SK-N-SH (cell line): Measurements from ENCODE around the gene GRAMD1B. TPM values are rescaled to one million over a fixed set of nuclear protein-coding genes. Genes with fewer than 3 reads are reported as not detected.

Experiments
- CTCF ChIA-PET: fragments of 300-600, 350-600 bp; formaldehyde crosslinking; extraction: SDS; loops from one replicate; lab custom pipeline; 2021; lab: Yijun Ruan, JAX
- POLR2A ChIA-PET: fragments of 350-600 bp; sonication (Branson Sonifier 250); formaldehyde crosslinking; extraction: SDS; loops from one replicate; lab custom pipeline; 2020; ENCODE audit warnings: antibody characterized with exemption, inconsistent platforms; lab: Yijun Ruan, JAX
- DNase-seq: peaks from one replicate; pipeline ENCODE4 v3.0.0; 2012
- H2AFZ ChIP-seq: fragments of 200-600 bp; sonication (generic); 2 replicates; pipeline ENCODE4 v1.8.1; 2016; ENCODE audit warnings: antibody characterized with exemption, mild to moderate bottlenecking, low read depth
- H3F3A ChIP-seq: fragments of 200-600 bp; sonication (generic); replicated peaks from 2 replicates; pipeline ENCODE3; 2016; ENCODE audit warnings: antibody characterized with exemption, mild to moderate bottlenecking; ENCODE audit not compliant: insufficient read depth
- H3K27ac ChIP-seq, 2 experiments: fragments of 200-500 bp in 1 of 2; fragments of 200-600 bp in 1 of 2; sonication (Bioruptor generic) in 1 of 2; sonication (generic), shearing (Covaris generic) in 1 of 2; 2 replicates each; pipeline versions ENCODE4 v1.5.1 to v1.6.1; 2014 to 2016; ENCODE audit warnings: low read depth in 2 of 2, inconsistent platforms in 1 of 2, low read length in 1 of 2, mild to moderate bottlenecking in 1 of 2, mixed read lengths in 1 of 2
- H3K27me3 ChIP-seq: fragments of 200-600 bp; sonication (generic), shearing (Covaris generic); 2 replicates; pipeline ENCODE4 v1.6.1; 2016; ENCODE audit warnings: mixed run types; ENCODE audit not compliant: insufficient read depth
- H3K36me3 ChIP-seq, 2 experiments: fragments of 200-500 bp in 1 of 2; fragments of 200-600 bp in 1 of 2; sonication (Bioruptor generic) in 1 of 2; sonication (generic) in 1 of 2; replicated peaks in 1 of 2; 2 replicates each; pipeline versions ENCODE3 to v1.5.1; 2014 to 2016; ENCODE audit warnings: low read length in 1 of 2, mild to moderate bottlenecking in 1 of 2; ENCODE audit not compliant: insufficient read depth in 2 of 2, control insufficient read depth in 1 of 2
- H3K4me1 ChIP-seq, 2 experiments: fragments of 200-500 bp in 1 of 2; fragments of 200-600 bp in 1 of 2; sonication (Bioruptor generic) in 1 of 2; sonication (generic), shearing (Covaris generic) in 1 of 2; 2 replicates each; pipeline versions ENCODE4 v1.5.1 to v1.6.1; 2014 to 2016; ENCODE audit warnings: low read depth in 1 of 2, low read length in 1 of 2, mixed run types in 1 of 2; ENCODE audit not compliant: insufficient read depth in 2 of 2, control insufficient read depth in 1 of 2
- H3K4me2 ChIP-seq: fragments of 200-600 bp; sonication (generic), shearing (Covaris generic); 2 replicates; pipeline ENCODE4 v1.6.1; 2017; ENCODE audit warnings: mixed run types
- H3K4me3 ChIP-seq, 2 experiments: fragments of 200-500 bp in 1 of 2; fragments of 200-600 bp in 1 of 2; sonication (Bioruptor generic) in 1 of 2; sonication (generic), shearing (Covaris generic) in 1 of 2; 2 replicates each; pipeline versions ENCODE4 v1.5.1 to v1.8.1; 2014 to 2016; ENCODE audit warnings: low read depth in 2 of 2, inconsistent platforms in 1 of 2, low read length in 1 of 2, mild to moderate bottlenecking in 1 of 2, mixed read lengths in 1 of 2, moderate library complexity in 1 of 2
- H3K79me2 ChIP-seq: fragments of 200-600 bp; sonication (generic); 2 replicates; pipeline ENCODE4 v1.8.1; 2017; ENCODE audit warnings: mild to moderate bottlenecking; ENCODE audit not compliant: insufficient read depth
- H3K9ac ChIP-seq: fragments of 200-600 bp; sonication (generic); 2 replicates; pipeline ENCODE4 v1.6.1; 2017; ENCODE audit warnings: mixed run types
- H3K9me2 ChIP-seq: fragments of 200-600 bp; sonication (generic); 2 replicates; pipeline ENCODE4 v1.6.1; 2017; ENCODE audit warnings: mixed run types
- H3K9me3 ChIP-seq: fragments of 200-600 bp; sonication (generic); 2 replicates; pipeline ENCODE4 v1.6.1; 2017; ENCODE audit warnings: mixed run types, mild to moderate bottlenecking, moderate library complexity
- H4K20me1 ChIP-seq: fragments of 200-600 bp; sonication (generic); 2 replicates; pipeline ENCODE4 v1.6.1; 2017; ENCODE audit warnings: mild to moderate bottlenecking, mixed run types; ENCODE audit not compliant: insufficient read depth
- CHD2 ChIP-seq: fragments of 150-350 bp; IDR thresholded peaks from 2 replicates; pipeline ENCODE4 v1.6.1; 2018; ENCODE audit warnings: low read length; ENCODE audit not compliant: partially characterized antibody
- ELF1 ChIP-seq: IDR thresholded peaks from 2 replicates; pipeline ENCODE4 v1.4.0; 2012
- EZH2phosphoT487 ChIP-seq: fragments of 200-600 bp; sonication (generic); IDR thresholded peaks from 2 replicates; pipeline ENCODE4 v1.6.1; 2017; ENCODE audit warnings: low read depth, mixed run types, mild to moderate bottlenecking, antibody characterized with exemption, moderate library complexity, borderline replicate concordance
- FOSL2 ChIP-seq: IDR thresholded peaks from 2 replicates; pipeline ENCODE4 v1.4.0; 2012; ENCODE audit warnings: low read depth, mild to moderate bottlenecking, moderate library complexity, borderline replicate concordance
- FOXJ3 ChIP-seq: sonication (generic); formaldehyde crosslinking; IDR thresholded peaks from 2 replicates; pipeline ENCODE4 v1.5.1; 2020; ENCODE audit warnings: mild to moderate bottlenecking, missing genetic modification reagents
- GABPA ChIP-seq: IDR thresholded peaks from 2 replicates; pipeline ENCODE4 v1.4.0; 2012; ENCODE audit warnings: low read depth, mild to moderate bottlenecking
- JUND ChIP-seq: IDR thresholded peaks from 2 replicates; pipeline ENCODE4 v1.4.0; 2012
- TAF1 ChIP-seq: IDR thresholded peaks from 2 replicates; pipeline ENCODE4 v1.6.1; 2012; ENCODE audit warnings: low read depth, mild to moderate bottlenecking, low read length, moderate library complexity, borderline replicate concordance
- WGBS: methylation state at CpG from one replicate; pipeline ENCODE4 v1.1.6; 2017; ENCODE audit warnings: low lambda C conversion rate; 5-methylcytosine and 5-hydroxymethylcytosine counted together
- polyA plus RNA-seq, 3 experiments: library from polyadenylated mRNA; depleted of rRNA; stranded (reverse); fragments of >200 nt; gene quantifications; 2 replicates each; pipeline ENCODE4 v1.2.3, GENCODE V29; 2012
- TF ChIP-seq, protein P1 (sequence below): IDR thresholded peaks from 2 replicates; pipeline ENCODE4 v1.4.0; 2012; ENCODE audit warnings: low read depth, borderline replicate concordance
- TF ChIP-seq, protein P2 (sequence below): IDR thresholded peaks from 2 replicates; pipeline ENCODE4 v1.4.0; 2012; ENCODE audit warnings: low read depth
- TF ChIP-seq, protein P3 (sequence below): IDR thresholded peaks from 2 replicates; pipeline ENCODE4 v1.4.0; 2012; ENCODE audit warnings: low read depth, borderline replicate concordance

Gene GRAMD1B
- polyA plus RNA-seq, 1 of the 3 experiments (the other 2 are of a cell fraction) = 14.5 TPM

DNA sequence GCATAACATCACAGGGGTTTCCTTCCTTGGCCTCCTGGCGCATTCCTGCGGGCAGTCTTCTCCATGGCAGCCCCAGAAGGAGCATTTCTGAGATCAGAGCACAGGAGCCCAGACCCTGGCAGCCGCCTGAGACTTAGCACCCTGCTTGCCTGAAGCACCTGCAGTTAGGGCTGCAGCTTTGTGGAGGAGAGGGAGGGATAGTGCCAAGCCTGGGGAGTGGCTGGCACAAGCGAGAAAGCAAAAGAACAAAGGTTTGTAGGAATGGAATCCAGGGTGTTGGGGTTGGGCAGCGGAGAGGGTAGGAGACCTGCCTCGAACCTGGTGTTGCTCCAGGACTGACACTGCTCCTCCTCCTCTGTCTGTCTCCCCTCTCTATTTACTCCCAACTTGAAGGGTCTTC lies 157.5 kb downstream of the GRAMD1B start (continued):
- TF ChIP-seq, protein P1, sequence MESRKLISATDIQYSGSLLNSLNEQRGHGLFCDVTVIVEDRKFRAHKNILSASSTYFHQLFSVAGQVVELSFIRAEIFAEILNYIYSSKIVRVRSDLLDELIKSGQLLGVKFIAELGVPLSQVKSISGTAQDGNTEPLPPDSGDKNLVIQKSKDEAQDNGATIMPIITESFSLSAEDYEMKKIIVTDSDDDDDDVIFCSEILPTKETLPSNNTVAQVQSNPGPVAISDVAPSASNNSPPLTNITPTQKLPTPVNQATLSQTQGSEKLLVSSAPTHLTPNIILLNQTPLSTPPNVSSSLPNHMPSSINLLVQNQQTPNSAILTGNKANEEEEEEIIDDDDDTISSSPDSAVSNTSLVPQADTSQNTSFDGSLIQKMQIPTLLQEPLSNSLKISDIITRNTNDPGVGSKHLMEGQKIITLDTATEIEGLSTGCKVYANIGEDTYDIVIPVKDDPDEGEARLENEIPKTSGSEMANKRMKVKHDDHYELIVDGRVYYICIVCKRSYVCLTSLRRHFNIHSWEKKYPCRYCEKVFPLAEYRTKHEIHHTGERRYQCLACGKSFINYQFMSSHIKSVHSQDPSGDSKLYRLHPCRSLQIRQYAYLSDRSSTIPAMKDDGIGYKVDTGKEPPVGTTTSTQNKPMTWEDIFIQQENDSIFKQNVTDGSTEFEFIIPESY = no peak
- no peak for TF ChIP-seq FOSL2
- TF ChIP-seq EZH2phosphoT487 = no peak
- TF ChIP-seq, protein P2, sequence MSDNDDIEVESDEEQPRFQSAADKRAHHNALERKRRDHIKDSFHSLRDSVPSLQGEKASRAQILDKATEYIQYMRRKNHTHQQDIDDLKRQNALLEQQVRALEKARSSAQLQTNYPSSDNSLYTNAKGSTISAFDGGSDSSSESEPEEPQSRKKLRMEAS = no peak

DNA sequence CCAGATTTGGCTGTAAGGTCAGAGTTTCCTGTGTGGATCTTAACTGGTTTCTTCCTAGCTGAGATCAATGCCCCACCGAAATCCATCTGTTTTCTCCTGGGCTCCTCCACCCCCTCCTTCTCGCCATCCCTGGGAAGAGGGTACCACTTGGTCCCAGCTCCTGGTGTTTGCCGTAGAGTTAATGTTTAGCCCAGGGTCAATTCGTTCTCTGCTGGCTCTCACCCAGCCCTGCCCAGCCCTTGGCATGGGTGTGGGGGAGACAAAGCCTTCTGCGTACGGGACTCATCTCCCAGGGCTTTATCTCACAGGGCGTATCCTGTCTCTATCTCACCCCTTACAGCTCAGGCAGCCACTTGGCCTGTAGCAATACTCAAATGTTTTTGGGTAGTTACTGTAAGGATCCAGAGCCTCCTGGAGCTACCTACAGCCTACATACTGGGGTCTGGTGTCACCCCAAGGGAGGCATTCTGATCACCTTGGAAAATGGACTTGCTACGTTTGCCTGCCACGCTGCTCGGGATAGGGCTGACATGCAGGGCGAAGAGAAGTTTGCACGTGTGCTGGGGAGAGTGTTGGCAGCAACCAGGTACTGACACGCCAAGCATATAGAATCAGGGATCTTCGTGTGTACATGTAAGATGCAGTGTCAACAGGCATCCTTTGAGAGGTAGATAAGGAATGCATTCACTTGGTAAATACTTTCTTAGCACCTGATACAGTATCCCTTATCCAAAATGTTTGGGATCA lies 158.2 kb downstream of the GRAMD1B start:
- H3K9me3 ChIP-seq = no peaks in the 10 kb centered on the region
- TF ChIP-seq, protein P1 = no peak
- TF ChIP-seq FOSL2 (no peak), ELF1 (no peak), GABPA (no peak), TAF1 (no peak), JUND (no peak), CHD2 (no peak), FOXJ3 (CRISPR knock-in tag) (no peak)
- TF ChIP-seq, protein P3, sequence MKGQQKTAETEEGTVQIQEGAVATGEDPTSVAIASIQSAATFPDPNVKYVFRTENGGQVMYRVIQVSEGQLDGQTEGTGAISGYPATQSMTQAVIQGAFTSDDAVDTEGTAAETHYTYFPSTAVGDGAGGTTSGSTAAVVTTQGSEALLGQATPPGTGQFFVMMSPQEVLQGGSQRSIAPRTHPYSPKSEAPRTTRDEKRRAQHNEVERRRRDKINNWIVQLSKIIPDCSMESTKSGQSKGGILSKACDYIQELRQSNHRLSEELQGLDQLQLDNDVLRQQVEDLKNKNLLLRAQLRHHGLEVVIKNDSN = no peak
- H4K20me1 ChIP-seq = no peaks in the 10 kb centered on the region
- no peaks in the 10 kb centered on the region for H3K27me3 ChIP-seq
- H3K79me2 ChIP-seq = no peaks in the 10 kb centered on the region
- H3K9me2 ChIP-seq = no peaks in the 10 kb centered on the region
- no peak overlapping the region for H3K27ac ChIP-seq
- no peak for DNase-seq
- H3K4me1 ChIP-seq = peaks cover 6 to 9% of the 10 kb centered on the region in 2 experiments; a peak in 3 of 4 replicates
- H2AFZ ChIP-seq = no peak overlapping the region
- WGBS = 91% methylated on average over 14 of the region's 14 CpGs
- H3F3A ChIP-seq = peaks cover 5% of the 10 kb centered on the region
- no peaks in the 10 kb centered on the region for H3K36me3 ChIP-seq
- H3K4me3 ChIP-seq = no peak overlapping the region
- ChIA-PET POLR2A (no interaction called here), CTCF (interaction anchor here (0.6 to 1.1 kb wide), 2 partner anchors 11 to 123 kb away, joined by 3 read pairs; no protein-coding TSS in a partner anchor)
- no peak overlapping the region for H3K9ac ChIP-seq
- H3K4me2 ChIP-seq = no peak overlapping the region
